Epithelial cell of proximal tubule (primary cell): ENCODE measurements around the gene S100A6. TPM values are rescaled to one million over a fixed set of nuclear protein-coding genes. Genes with fewer than 3 reads are reported as not detected.
"Not testable (repeated sequence)": the region's sequence is repeated elsewhere in the genome, so short reads cannot be mapped to it uniquely, and the experiment has no call there.

Experiments
- DNase-seq: peaks from one replicate; pipeline ENCODE4 v3.0.0-alpha.2; 2011; ENCODE audit warnings: low read depth
- H3K4me3 ChIP-seq: 2 replicates; pipeline ENCODE4 v1.5.1; 2011; ENCODE audit warnings: low read depth, mild to moderate bottlenecking, low read length
- total RNA-seq: library from RNA; depleted of rRNA; stranded (reverse); fragments of >200 nt; gene quantifications from 2 replicates; pipeline ENCODE4 v1.2.3, GENCODE V29; 2015
- TF ChIP-seq, protein P1 (sequence below): conservative IDR thresholded peaks from 2 replicates; pipeline ENCODE4 v1.5.1; 2012; ENCODE audit warnings: low read depth, mild to moderate bottlenecking, low read length

S100A6 gene
- total RNA-seq, 1 donor from 2014 or later: 1,569 TPM

DNA sequence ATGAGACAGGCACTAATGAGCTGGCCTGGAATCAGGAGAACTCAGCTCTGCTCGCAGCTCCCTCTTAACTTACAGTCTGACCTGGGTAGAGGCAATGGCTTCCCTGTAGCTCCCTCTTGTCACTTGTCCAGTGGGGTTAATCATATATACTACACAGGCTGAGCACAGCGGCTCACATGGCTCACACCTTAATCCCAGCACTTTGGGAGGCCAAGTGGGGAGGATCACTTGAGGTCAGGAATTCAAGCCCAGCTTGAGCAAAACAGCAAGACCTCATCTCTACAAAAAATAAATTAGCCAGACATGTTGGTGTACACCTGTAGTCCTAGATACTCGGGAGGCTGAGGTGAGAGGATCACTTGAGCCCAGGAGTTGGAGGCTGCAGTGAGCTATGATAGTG is 4.2 kb downstream of the S100A6 start:
- no peak for DNase-seq
- H3K4me3 ChIP-seq: no peak overlapping the region
- TF ChIP-seq, protein P1, sequence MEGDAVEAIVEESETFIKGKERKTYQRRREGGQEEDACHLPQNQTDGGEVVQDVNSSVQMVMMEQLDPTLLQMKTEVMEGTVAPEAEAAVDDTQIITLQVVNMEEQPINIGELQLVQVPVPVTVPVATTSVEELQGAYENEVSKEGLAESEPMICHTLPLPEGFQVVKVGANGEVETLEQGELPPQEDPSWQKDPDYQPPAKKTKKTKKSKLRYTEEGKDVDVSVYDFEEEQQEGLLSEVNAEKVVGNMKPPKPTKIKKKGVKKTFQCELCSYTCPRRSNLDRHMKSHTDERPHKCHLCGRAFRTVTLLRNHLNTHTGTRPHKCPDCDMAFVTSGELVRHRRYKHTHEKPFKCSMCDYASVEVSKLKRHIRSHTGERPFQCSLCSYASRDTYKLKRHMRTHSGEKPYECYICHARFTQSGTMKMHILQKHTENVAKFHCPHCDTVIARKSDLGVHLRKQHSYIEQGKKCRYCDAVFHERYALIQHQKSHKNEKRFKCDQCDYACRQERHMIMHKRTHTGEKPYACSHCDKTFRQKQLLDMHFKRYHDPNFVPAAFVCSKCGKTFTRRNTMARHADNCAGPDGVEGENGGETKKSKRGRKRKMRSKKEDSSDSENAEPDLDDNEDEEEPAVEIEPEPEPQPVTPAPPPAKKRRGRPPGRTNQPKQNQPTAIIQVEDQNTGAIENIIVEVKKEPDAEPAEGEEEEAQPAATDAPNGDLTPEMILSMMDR: no peak

DNA sequence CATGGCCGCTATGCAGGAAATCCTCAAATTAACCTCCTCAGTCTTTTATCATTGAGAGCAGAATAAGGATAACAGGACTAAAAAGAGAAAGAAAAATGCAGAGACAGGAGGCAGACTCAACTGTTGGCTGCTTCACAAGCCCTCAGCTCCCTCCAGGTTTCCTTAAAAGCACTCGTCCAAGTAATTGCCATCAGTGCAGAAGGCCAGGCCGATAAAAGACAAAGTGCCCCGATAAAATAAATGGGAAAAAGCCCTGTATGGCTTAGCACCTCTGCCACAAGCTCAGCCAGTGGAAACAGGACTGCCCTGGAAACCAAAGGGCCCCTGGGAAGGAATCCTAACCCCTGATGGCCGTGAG is 8.1 kb downstream of the S100A6 start:
- TF ChIP-seq, protein P1: no peak

DNA sequence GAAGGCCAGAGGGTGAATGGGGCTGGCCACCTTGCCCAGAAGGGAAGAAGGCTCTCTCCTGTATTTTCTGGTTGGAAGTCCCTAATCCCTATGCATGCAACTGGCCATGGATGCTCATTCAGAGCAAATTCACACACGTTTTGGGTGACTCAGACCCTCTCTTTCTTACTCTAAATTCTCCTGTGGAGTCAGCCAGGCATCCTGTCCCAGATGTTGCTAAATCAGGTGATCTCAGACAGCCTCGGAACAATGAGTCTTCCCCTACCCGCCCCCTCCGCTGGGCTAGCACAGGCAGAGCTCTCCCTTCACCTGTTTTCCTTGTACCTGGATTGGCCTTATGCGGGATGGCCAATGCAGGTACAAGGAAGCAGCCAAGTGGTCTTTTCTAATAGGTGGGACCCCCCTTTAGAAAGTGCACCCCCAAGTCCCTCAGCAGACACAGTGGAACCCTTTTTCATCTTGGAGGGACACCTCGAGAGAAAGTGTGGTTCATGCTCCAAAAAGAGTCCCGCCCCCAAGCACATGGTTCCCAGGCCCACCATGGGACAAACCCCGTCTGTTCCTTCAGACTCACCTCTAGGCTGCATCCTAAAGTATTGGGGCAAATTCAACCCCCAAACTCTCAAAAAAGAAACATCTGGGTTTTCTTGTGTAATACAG is 8.6 kb downstream of the S100A6 start:
- H3K4me3 ChIP-seq: no peak overlapping the region
- no peak for DNase-seq
- TF ChIP-seq, protein P1: no peak

More for the DNA sequence above, 8.1 kb downstream of the S100A6 start:
- DNase-seq: no peak
- H3K4me3 ChIP-seq: no peak overlapping the region

DNA sequence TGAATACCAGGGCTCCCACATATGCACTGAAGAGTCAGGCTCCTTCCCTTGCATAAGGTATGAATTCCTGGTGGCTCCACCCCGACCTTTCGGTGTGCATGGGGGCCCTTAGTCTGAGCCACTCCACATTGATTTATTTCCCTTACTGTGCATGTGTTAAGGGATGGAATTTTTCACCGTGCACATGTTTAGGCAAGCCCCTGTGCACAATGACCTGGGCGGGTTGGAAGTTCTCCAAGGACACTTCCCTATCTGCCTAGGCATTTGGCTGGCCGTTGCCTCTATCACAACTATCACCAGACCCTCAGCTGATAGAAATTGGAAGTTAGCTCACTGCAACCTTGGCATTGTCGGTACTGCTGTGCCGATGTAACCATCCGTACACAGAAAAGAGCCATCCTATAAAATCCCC is 9.7 kb downstream of the S100A6 start:
- TF ChIP-seq, protein P1: no peak
- DNase-seq: no peak
- H3K4me3 ChIP-seq: no peak overlapping the region

DNA sequence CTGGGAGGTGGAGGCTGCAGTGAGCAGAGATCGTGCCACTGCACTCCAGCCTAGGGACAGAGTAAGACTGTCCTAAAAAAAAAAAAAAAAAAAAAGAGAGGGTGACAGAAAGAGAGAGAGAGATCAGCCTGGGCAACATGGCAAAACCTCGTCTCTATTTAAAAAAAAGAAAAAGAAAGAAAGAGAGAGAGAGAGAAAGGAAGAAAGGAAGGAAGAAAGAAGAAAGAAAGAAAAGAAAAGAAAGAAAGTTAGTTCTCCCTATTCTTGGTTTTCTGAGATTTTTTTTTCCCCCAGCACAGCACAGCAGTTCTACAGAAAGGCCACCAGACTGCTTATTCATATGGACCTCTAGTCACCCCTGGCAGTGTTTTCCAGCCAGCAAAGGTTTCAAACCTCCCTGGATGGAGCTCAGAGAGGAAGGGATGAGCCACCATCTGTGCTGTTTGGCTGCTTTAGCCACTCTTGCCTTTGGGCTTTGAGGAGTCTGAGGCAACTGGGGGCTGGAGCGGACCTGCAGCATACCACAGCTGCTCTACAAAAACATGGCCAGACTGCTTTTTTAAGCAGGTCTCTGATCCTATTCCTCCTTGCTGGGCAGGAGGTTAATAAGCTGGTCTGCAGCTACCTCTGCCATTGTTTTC is 10.6 kb downstream of the S100A6 start:
- DNase-seq: no peak
- TF ChIP-seq, protein P1: no peak
- no peak overlapping the region for H3K4me3 ChIP-seq

DNA sequence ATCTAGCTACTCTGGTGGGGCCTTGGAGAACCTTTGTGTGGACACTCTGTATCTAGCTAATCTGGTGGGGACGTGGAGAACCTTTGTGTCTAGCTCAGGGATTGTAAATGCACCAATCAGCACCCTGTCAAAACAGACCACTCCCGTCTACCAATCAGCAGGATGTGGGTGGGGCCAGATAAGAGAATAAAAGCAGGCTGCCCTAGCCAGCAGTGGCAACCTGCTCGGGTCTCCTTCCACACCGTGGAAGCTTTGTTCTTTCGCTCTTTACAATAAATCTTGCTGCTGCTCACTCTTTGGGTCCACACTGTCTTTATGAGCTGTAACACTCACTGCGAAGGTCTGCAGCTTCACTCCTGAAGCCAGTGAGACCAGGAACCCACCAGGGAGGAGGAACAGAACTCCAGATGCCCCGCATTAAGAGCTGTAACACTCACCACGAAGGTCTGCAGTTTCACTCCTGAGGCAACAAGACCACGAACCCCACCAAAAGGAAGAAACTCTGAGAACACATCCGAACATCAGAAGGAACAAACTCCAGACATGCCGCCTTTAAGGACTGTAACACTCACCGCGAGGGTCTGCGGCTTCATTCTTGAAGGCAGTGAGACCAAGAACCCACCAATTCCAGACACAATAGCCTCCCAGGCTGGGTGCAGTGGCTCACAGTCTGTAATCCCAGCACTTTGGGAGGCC is 13.3 kb downstream of the S100A6 start:
- H3K4me3 ChIP-seq, DNase-seq: not testable (repeated sequence)

DNA sequence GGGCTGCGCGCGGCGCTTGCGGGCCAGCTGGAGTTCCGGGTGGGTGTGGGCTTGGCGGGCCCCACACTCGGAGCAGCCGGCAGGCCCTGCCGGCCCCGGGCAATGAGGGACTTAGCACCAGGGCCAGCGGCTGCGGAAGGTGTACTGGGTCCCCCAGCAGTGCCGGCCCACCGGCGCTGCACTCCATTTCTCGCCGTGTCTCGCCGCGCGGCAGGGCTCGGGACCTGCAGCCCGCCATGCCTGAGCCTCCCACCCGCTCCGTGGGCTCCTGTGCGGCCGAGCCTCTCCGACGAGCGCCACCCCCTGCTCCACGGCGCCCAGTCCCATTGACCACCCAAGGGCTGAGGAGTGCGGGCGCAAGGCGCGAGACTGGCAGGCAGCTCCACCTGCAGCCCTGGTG is 14.0 kb downstream of the S100A6 start:
- not testable (repeated sequence) for DNase-seq, H3K4me3 ChIP-seq

DNA sequence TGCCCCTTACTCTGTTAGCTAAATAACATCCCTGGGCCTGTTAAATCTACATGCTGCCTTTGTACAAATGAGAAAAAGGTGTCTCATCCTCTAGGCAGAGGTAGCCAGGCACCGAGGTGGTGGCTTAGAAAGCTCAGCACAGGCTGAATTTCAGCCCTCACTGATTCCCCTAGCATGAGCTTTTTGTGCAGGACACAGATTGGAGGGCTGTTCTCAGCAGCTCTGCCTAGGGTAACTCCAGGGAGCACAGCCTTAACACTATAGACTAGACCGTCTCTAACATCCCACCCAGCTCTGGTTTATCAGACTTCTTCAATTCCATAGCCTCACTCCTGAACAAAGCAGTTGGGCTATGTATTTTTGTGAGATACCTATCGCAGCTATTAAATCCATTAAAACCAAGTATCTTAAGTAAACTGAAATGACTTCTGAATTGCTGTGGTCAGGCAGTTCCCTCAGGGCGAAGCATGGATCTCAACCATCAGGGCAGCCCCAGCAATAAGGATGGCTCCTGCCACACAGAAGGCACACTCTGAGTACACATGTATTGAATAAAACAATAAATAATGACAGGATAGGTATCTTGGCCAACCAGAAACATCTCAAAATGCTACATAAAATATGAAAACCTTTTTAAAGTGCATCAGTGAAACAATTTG is 14.8 kb downstream of the S100A6 start:
- TF ChIP-seq, protein P1: no peak
- no peak overlapping the region for H3K4me3 ChIP-seq
- no peak for DNase-seq

DNA sequence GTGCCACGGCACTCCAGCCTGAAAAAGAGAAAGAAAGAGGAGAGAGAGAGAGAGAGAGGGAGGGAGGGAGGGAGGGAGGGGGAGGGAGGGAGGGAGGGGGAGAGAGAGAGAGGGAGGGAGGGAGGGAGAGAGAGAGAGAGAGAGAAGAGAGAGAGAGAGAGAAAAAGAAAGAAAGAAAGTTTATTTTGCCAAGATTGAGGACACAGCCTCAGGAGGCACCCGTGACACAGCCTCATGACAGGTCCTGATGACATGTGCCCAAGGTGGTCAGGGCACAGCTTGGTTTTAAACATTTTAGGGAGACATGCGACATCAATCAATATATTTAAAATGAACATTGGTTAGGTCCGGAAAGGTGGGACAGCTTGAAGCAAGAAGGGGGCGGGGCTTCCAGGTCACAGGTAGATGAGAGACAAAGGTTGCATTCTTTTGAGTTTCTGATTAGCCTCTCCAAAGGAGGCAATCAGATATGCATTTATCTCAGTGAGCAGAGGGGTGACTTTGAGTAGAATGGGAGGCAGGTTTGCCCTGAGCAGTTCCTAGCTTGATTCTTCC is 15.6 kb downstream of the S100A6 start:
- DNase-seq, H3K4me3 ChIP-seq: not testable (repeated sequence)
